Activated CD4-positive, alpha-beta T cell treated with anti-CD3 and anti-CD28 coated beads, Interleukin-2, amount 50 U/mL, for 48 hours (primary cell): Measurements from ENCODE around the gene CACNB4.
"Not testable (repeated sequence)": the region's sequence is repeated elsewhere in the genome, so short reads cannot be mapped to it uniquely, and the experiment has no call there.

ENCODE experiments used
- DNase-seq, 2 experiments: peaks; one replicate each; pipeline ENCODE4 v3.0.0-alpha.2; 2020

Gene CACNB4

GRCh38 chr2:151973013-151973900, 125.6 kb downstream of the CACNB4 start:
- DNase-seq, result no peak

- DNase-seq, result no peak
Observed at GRCh38 chr2:151972241-151973012, 126.4 kb downstream of the CACNB4 start.

GRCh38 chr2:151971301-151972051, 127.4 kb downstream of the CACNB4 start:
- no peak for DNase-seq

GRCh38 chr2:151968770-151969470, 129.9 kb downstream of the CACNB4 start:
- DNase-seq, result no peak

GRCh38 chr2:151967829-151968722, 130.8 kb downstream of the CACNB4 start:
- no peak for DNase-seq

- no peak for DNase-seq
Observed at GRCh38 chr2:151965884-151966283, 133.0 kb downstream of the CACNB4 start.

- DNase-seq, result no peak
Observed at GRCh38 chr2:151961558-151961957, 137.3 kb downstream of the CACNB4 start.

GRCh38 chr2:151959238-151959637, 139.6 kb downstream of the CACNB4 start:
- DNase-seq, result no peak

- no peak for DNase-seq
Observed at GRCh38 chr2:151953467-151953866, 145.4 kb downstream of the CACNB4 start.

- no peak for DNase-seq
Observed at GRCh38 chr2:151952691-151953456, 146.0 kb downstream of the CACNB4 start.

GRCh38 chr2:151947813-151948165, 151.1 kb downstream of the CACNB4 start:
- DNase-seq, result no peak

- peak; percentile 4 to 28 for DNase-seq
Observed at GRCh38 chr2:151946899-151947812, 151.7 kb downstream of the CACNB4 start.

GRCh38 chr2:151946250-151946884, 152.5 kb downstream of the CACNB4 start:
- DNase-seq, result no peak

GRCh38 chr2:151945602-151946001, 153.2 kb downstream of the CACNB4 start:
- DNase-seq, result no peak

- no peak for DNase-seq
Observed at GRCh38 chr2:151945186-151945585, 153.7 kb downstream of the CACNB4 start.

GRCh38 chr2:151943461-151943860, 155.4 kb downstream of the CACNB4 start:
- DNase-seq, result no peak

GRCh38 chr2:151942540-151943205, 156.2 kb downstream of the CACNB4 start:
- DNase-seq, result not testable (repeated sequence)

GRCh38 chr2:151937966-151938365, 160.9 kb downstream of the CACNB4 start:
- DNase-seq, result no peak

GRCh38 chr2:151936626-151937025, 162.2 kb downstream of the CACNB4 start:
- no peak for DNase-seq
